GM18520 (cell line): Measurements from ENCODE around the gene INPP5J.

Source experiments
- ATAC-seq: cut with Tn5 transposase; IDR thresholded peaks from one replicate; pipeline ENCODE4 v1.9.1; 2021; ENCODE audit not compliant: unreplicated experiment

INPP5J gene

DNA sequence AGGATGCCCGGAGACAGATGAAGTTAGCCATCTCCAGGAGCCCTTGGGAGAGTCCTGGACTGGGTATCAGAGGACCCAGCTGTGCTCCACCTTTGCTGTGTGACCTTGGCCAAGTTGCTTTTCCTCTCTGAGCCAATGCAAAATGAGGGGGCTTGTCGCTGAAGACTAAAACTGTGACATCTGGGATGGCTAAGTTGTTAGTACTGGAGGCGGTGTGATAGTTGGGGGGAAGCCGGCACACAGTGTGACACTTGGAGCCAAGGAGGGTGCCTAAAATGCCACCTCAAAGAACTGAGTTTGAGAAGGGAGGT lies 481 bp downstream of the INPP5J start:
- ATAC-seq, result no peak

DNA sequence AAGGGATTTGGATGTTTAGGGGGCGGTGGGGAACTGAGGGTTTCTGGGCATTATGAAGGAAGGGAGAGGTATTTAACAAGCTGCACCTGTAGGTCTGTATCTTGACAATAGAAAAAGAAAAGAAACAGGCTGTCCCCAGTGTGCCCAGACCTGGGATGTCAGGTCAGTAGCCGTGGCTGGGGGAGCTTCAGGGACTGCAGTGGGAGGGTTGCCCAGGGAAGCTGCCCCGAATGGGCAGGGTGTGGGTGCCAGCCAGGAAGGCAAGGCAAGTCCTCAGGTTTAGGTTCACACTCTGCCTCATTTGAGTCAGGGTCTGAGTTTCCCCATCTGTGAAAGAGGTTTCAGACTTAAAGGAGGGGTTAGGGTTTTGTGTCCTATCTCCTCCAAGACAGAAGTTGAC lies 1.5 kb downstream of the INPP5J start:
- no peak for ATAC-seq

- ATAC-seq, result no peak
These were observed 2.2 kb downstream of the INPP5J start for GRCh38 chr22:31124811-31125465.

DNA sequence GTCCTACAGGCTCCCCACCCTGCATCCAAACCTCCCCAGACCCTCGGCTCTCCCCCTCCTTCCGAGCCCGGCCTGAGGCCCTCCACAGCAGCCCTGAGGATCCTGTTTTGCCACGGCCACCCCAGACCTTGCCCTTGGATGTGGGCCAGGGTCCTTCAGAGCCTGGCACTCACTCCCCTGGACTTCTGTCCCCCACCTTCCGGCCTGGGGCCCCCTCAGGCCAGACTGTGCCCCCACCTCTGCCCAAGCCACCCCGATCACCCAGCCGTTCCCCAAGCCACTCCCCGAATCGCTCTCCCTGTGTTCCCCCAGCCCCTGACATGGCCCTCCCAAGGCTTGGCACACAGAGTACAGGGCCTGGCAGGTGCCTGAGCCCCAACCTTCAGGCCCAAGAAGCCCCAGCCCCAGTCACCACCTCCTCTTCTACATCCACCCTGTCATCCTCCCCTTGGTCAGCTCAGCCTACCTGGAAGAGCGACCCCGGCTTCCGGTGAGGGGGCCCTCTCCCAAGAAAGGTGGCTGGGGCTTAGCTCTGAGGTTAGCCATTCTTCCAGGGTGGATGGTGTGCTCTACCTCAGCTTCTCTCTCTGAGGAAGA lies 2.9 kb downstream of the INPP5J start:
- ATAC-seq, result no peak

GRCh38 chr22:31126128-31126868 lies 3.5 kb downstream of the INPP5J start:
- ATAC-seq, result no peak

DNA sequence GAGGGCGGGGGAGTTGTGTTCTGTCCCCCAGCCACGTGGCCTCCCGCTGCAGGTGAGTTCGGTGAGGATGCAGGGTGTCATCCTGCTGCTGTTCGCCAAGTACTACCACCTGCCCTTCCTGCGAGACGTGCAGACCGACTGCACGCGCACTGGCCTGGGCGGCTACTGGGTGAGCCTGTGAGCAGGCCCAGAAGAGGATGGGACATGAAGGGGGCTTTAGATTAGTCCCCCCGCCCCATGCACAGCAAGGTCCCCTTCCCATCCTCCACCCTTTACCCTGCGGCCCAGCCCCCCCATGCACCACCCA lies 4.1 kb downstream of the INPP5J start:
- ATAC-seq, result no peak

- no peak for ATAC-seq
These were observed 4.5 kb downstream of the INPP5J start for GRCh38 chr22:31127181-31127772.

- ATAC-seq, result no peak
These were observed 5.4 kb downstream of the INPP5J start for GRCh38 chr22:31128156-31128555.

- no peak for ATAC-seq
These were observed 8.1 kb downstream of the INPP5J start for GRCh38 chr22:31130873-31131272.

GRCh38 chr22:31133911-31134310 lies 11.1 kb downstream of the INPP5J start:
- ATAC-seq, result no peak

- no peak for ATAC-seq
These were observed 11.9 kb downstream of the INPP5J start for GRCh38 chr22:31134688-31135087.

- no peak for ATAC-seq
These were observed 12.9 kb downstream of the INPP5J start for GRCh38 chr22:31135706-31136105.

DNA sequence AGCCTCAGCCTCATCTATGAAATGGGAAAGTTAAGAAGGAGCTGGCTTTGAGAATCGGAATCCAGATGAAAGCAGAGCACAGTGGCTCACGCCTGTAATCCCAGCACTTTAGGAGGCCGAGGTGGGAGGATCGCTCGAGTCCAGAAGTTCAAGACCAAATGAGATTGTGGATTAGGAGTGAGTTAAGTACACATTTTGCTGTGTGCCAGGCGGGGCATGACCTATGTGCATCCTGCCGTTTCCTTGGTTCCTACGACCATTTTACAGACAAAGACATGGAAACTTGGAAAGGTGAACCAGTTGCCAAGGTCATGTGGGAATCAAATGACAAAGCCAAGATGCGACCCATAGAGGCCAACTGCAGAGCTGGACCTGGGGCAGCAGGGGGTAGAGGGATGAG lies 13.4 kb downstream of the INPP5J start:
- ATAC-seq, result no peak

DNA sequence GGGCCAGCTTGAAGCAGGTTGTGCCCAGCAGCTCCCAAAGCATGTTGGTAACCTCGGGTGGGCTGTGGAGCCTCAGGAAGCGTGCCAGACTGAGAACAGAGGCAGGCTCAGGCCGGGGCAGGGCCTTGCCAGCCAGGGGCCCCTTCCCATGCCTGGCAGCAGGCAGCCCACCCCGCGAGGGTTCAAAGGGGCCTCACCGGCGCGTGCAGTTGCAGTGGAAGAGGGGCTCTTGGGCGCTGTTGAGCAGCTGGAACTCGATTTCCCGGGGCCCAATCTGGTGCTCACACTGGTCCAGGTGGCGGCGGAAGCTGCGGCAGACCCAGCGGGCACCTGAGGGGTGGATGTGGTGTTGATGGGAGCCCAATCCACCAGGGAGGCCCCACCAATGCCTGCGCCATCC lies 13.9 kb downstream of the INPP5J start:
- ATAC-seq, result no peak

DNA sequence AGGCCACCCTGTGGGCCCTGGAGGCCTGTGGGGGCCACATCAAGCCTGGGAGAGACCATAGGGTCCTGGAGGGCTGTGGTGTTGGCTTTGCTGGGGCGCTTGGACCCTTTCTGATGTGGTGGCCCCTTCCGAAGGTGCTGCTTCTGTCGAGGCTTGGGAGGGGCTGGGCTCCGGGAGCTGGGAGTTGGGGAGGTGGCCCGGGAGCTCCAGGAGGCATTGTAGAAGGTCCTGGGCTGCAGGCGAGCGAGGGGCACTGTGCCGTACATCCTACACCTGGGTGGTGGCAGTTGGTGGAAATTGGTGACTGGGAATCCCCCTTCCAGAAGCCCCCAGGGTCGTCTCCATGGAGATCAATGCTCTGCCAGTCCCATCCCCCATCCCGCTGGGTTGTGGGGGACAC lies 15.0 kb downstream of the INPP5J start:
- ATAC-seq, result no peak

DNA sequence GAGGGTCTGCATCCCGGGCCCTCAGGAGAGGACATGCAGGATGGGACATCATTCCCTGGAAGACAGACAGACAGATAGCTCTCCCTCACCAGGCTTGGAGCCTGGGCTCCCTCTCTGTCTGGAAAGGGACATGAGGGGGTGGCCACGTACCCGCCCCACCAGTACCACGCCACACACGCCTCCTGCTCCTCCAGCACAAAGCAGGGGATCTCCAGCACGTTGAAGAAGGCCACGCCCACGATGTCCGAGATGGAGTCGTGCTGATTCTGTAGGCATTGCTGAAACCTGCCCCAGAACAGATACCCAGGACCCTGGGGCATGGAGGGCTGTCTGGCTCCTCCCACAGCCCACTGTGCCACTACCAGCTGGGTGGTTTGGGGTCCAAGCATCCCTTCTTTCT lies 15.4 kb downstream of the INPP5J start:
- no peak for ATAC-seq

DNA sequence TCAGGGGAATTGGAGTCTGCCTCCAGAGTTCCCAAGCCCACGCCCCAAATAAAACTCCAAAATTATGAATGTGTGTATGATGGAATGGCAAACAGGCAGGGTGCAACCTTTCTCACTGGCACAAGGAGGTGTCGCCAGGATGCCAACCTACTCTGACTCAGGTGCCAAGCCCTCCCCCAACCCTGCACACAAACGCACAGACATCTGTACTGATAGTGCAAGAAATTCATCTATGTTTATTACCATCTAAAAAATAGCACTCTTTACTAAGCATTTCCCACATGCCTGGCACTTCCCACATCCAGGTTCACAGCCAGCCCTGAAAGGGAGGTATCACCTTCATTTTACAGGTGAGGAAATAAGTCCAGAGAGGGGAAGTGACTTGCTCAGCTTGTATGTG lies 16.3 kb downstream of the INPP5J start:
- ATAC-seq, result no peak

DNA sequence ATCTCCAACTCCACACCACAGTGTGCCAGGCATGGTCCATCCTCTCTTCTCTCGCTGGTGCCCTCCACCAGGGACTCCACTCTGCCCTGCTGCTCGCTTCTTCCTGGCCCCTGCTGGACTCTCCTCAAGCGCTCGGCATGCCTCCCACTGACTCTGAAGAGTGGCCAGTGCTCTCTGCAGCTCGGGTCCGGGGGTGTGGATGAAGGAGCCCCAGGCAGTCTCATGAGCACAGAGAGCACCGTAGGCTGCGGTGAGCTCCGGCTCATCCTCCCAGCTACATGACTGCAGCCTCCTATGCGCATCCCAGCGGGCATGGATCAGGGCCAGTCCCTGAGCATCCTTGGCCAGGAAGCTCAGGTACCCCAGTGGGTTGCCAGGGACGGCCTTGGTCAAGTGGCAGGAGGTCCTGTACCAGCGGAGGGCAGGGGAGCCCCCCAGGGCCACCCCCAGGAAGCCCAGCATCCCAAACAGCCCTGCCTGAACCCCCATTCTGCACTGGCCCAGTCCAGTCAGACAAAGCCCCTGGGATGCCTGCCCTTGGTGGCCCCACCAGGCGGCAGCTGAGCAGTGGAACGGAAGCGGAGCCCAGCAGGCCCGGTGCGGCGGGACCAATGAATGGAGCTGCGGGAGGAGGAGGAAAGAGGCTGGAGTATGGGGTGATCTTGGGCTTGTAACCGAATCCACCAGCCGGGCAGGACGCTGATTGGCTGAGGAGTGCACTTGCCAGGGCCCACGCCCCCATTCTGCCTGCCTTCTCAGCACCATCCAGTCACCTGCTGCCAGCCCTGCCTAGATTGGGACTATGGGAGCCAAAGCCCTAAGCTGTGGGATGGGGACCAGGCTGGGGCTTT lies 17.3 kb downstream of the INPP5J start, which contains the start of gene PLA2G3:
PLA2G3 (minus strand) TSS at position 643 of the 851 bp plus-strand sequence; CDS start at position 489, 154 bp downstream.
- no peak for ATAC-seq

DNA sequence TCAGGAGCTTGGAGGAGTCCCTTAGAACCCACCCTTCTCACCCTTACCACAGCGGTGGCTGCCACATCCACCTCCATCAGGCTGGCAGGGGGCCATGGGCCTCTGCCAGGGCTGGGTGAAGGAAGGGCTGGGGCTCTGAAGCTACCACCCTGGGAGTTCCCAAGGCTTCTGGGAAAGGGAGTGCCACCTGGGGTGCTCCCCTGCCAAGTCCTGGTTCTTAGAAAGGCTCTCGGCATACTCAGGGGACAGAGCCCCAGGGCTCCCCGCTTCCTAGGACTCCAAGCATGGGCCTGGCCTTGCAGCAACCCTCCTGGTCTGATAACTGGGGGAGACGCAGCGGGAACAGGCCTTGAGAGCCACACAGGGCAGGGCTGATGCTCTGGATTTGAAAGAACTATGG lies 18.0 kb downstream of the INPP5J start:
- no peak for ATAC-seq

GRCh38 chr22:31141551-31141950 lies 18.8 kb downstream of the INPP5J start:
- no peak for ATAC-seq

DNA sequence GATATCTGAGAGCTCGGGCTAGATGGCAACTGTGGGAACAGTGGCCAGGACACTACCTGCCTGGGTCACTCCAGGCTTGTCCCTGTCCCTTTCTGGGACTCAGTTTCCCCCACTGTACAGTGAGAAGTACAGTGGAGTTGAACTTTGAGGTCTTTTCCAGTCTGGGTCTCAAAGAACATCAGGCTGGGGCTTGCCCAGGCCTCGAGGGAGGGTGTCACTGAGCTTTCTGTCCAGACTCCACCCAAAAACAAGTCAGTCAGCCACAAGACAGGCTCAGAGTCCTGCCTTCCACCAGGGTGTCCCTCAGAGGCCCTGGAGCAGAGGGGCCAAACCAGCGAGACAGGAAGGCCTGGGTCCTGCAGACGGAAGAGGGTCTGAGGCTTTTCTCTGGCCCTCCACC lies 19.5 kb downstream of the INPP5J start:
- no peak for ATAC-seq
